HUES48 (cell line): ENCODE results near the gene DUSP28.

Experiments
- H3K27ac ChIP-seq: one replicate; pipeline ENCODE4 v1.7.0; 2013; ENCODE audit warnings: low read depth, low read length, inconsistent platforms
- H3K27me3 ChIP-seq: 2 replicates; pipeline ENCODE4 v1.6.1; 2013; ENCODE audit warnings: mild to moderate bottlenecking, low read length; ENCODE audit not compliant: control insufficient read depth, insufficient read depth
- H3K36me3 ChIP-seq: 2 replicates; pipeline ENCODE4 v1.6.1; 2013; ENCODE audit warnings: low read length; ENCODE audit not compliant: control insufficient read depth, insufficient read depth
- H3K4me1 ChIP-seq: 2 replicates; pipeline ENCODE4 v1.6.1; 2013; ENCODE audit warnings: mild to moderate bottlenecking, low read length; ENCODE audit not compliant: control insufficient read depth, insufficient read depth
- H3K4me3 ChIP-seq: 2 replicates; pipeline ENCODE4 v1.5.1; 2013; ENCODE audit warnings: mild to moderate bottlenecking, low read depth, low read length
- H3K9ac ChIP-seq: 2 replicates; pipeline ENCODE4 v1.6.1; 2013; ENCODE audit warnings: mild to moderate bottlenecking, low read depth, low read length, moderate library complexity
- H3K9me3 ChIP-seq: 2 replicates; pipeline ENCODE4 v1.6.1; 2013; ENCODE audit warnings: low read length; ENCODE audit not compliant: control insufficient read depth, insufficient read depth

The DUSP28 gene

DNA sequence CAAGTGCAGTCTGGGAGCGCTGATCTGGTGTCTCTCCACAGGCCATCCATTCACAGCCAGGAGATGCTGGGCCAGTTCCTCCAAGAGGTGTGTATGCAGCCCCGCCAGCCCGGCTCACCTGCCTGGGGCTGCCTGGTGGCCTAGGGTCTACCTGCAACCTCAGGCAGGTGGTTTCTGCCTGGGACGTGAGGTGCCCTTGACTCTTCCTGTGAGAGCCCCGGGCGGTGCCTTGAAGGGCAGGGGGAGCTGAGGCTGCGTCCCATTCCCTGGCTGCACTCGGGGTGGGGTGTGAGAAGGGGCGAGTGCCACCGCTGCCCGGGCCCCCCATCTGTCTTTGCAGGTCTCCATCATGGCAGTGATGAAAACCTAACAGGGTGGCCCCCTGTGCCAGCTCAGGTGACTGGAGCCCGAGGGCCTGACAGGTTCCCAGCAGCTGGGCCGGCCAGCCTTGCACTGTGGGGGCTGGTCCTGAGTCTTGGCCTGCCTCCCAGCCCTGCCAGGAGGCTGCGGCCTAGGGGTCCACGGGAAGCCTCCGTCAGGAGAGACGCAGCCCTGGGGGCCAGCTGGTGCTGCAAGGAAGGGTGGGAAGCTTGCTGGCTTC is 38.3 kb downstream of the DUSP28 start:
- no peaks in the 10 kb centered on the region for H3K4me1 ChIP-seq
- peaks cover 34% of the 10 kb centered on the region for H3K36me3 ChIP-seq
- no peaks in the 10 kb centered on the region for H3K27me3 ChIP-seq
- H3K9ac ChIP-seq = no peak overlapping the region
- no peaks in the 10 kb centered on the region for H3K9me3 ChIP-seq
- no peak overlapping the region for H3K27ac ChIP-seq
- H3K4me3 ChIP-seq = no peak overlapping the region

- Histone ChIP-seq H3K27ac (no peak overlapping the region), H3K4me1 (no peaks in the 10 kb centered on the region), H3K36me3 (peaks cover 34% of the 10 kb centered on the region), H3K9ac (no peak overlapping the region), H3K9me3 (no peaks in the 10 kb centered on the region), H3K27me3 (no peaks in the 10 kb centered on the region), H3K4me3 (no peak overlapping the region)
Measured at GRCh38 chr2:240599141-240599583, 39.0 kb downstream of the DUSP28 start.

- no peak overlapping the region for H3K9ac ChIP-seq
- H3K36me3 ChIP-seq = peaks cover 34% of the 10 kb centered on the region
- H3K27me3 ChIP-seq = no peaks in the 10 kb centered on the region
- H3K4me3 ChIP-seq = no peak overlapping the region
- H3K27ac ChIP-seq = no peak overlapping the region
- H3K4me1 ChIP-seq = no peaks in the 10 kb centered on the region
- H3K9me3 ChIP-seq = no peaks in the 10 kb centered on the region
Measured at GRCh38 chr2:240600451-240600961, 40.3 kb downstream of the DUSP28 start.

DNA sequence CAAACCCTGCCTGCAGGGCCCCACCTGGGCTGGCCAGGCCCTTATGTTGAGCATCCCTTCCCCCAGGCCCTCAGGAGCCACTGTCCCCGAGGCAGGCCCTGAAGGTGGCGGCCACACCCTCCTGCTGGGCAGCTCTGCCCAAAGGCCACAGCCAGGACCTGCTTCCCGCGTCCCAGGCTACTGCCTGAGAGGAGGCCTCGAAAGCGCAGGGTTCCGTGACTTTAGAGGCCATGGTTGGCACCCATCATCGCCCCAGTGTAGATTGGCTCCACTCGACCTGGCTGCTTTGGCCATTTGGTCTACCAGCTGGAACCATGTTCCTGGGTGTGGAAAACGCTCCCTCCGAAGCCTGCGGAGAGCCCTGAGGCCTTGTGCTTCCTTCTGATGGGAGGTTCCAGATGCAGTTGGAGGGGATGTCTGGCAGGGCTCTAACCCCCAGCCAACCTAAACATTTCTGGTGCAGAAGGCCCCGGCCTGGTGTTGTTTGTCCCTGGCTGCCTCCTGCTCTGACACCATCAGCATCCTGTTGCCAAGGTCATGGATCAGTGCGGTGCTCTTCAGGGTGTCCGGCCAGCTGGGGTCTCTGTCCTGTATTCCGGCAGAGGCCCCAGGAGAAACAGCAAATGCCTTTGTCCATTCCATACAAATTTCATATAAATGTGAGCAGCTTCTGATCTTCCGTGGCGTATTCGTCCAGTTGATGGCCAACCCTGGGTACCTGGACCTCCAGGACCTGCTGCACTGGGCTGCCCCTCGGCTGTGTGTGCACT is 41.1 kb downstream of the DUSP28 start:
- Histone ChIP-seq H3K36me3 (peaks cover 30% of the 10 kb centered on the region), H3K9ac (no peak overlapping the region), H3K4me3 (no peak overlapping the region), H3K27me3 (no peaks in the 10 kb centered on the region), H3K4me1 (no peaks in the 10 kb centered on the region), H3K9me3 (no peaks in the 10 kb centered on the region), H3K27ac (no peak overlapping the region)

DNA sequence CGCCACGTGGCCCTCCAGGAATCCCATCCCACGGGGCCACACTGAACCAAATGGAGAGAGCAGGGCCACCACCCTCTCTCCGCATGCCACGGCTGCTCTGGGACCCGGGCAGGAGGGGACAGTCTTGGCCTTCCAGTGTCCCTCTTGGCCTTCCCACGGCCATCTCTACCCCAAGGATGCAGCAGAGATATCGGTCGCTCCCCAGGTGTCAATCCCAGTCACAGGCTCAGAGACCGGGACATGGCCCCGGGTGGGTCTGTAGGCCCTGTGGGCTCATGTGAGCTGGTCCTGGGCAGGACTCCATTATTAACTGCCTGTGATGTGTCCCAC is 41.6 kb downstream of the DUSP28 start:
- no peak overlapping the region for H3K27ac ChIP-seq
- no peaks in the 10 kb centered on the region for H3K27me3 ChIP-seq
- H3K4me1 ChIP-seq = no peaks in the 10 kb centered on the region
- H3K9ac ChIP-seq = no peak overlapping the region
- H3K9me3 ChIP-seq = no peaks in the 10 kb centered on the region
- H3K36me3 ChIP-seq = peaks cover 26% of the 10 kb centered on the region
- no peak overlapping the region for H3K4me3 ChIP-seq

DNA sequence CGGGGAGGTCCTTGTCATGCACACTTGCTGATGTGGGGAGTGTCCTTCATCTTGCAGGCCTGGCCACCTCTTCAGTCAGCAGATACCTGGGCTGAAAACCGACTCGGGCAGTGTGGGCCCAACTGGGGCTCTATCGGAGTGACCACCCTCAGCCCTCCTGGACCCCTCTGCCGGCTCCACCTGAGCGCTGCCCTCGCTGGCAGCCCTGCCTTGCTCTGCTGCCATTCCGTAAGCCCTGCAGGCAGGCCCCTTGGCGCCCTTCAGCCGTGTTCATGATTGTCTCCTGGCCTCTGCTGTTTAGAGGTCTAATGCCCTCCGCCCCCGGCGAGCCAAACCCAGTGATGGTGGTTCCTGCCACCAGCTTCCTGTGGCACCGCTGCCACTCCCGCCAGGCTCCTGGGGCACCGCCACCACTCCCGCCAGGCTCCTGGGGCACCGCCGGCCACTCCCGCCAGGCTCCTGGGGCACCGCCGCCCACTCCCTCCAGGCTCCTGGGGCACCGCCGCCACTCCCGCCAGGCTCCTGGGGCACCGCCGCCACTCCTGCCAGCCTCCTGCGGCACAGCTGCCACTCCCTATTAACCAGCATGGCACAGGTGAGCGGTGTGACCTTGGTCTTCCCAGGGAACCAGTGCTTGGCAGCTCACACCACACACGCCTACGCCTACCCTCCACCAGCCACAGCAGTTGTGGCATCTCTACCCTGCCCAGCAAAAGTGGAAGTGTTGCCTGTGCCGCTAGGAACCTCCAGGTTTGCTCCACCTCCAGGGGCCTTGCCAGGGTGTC is 42.3 kb downstream of the DUSP28 start:
- no peak overlapping the region for H3K4me3 ChIP-seq
- H3K36me3 ChIP-seq = peaks cover 26% of the 10 kb centered on the region
- no peaks in the 10 kb centered on the region for H3K27me3 ChIP-seq
- no peak overlapping the region for H3K9ac ChIP-seq
- no peaks in the 10 kb centered on the region for H3K4me1 ChIP-seq
- H3K27ac ChIP-seq = no peak overlapping the region
- no peaks in the 10 kb centered on the region for H3K9me3 ChIP-seq

DNA sequence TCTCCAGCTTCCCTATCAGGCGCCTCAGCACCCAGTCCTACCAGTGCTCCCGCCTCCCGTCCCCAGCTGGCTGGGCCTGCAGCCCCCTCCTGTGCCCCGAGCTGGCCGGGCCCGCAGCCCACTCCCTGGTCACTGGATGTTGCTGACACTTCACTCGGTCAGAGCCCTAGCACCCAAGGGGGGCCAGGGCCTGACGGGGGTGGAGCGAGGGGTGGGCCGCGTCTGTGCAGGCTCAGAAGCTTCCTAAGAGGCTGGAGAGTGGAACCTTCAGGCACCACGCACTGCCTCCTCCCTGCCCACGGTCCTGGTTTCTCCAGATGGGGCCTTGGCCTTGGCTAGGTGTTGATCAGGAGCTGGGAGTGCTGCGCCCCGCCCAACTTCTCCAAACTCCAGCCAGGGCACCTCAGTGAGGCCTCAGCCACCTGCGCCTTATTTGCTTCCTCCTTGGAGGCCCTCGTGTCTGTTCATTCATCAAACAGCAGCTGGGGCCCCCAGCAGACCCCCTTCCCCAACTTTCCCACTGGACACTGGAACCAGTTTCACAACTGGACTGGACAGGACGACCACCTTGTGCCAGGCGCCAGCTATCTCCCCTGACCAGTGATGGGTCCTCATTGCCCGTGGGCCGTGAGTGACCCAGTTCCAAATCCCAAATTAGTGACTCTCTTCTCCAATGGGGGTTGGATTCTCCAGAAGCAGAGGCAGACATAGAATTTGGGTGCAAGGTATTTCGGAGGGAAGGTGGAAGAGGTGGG is 43.1 kb downstream of the DUSP28 start:
- Histone ChIP-seq H3K27ac (no peak overlapping the region), H3K9me3 (no peaks in the 10 kb centered on the region), H3K4me3 (no peak overlapping the region), H3K27me3 (no peaks in the 10 kb centered on the region), H3K4me1 (no peaks in the 10 kb centered on the region), H3K36me3 (peaks cover 19% of the 10 kb centered on the region; the same call in 1 of the 2 replicates), H3K9ac (no peak overlapping the region)

- Histone ChIP-seq H3K9me3 (no peaks in the 10 kb centered on the region), H3K27me3 (no peaks in the 10 kb centered on the region), H3K36me3 (peaks cover 14% of the 10 kb centered on the region; the same call in 1 of the 2 replicates), H3K4me1 (no peaks in the 10 kb centered on the region), H3K9ac (no peak overlapping the region), H3K4me3 (no peak overlapping the region), H3K27ac (no peak overlapping the region)
Measured at GRCh38 chr2:240603846-240604245, 43.7 kb downstream of the DUSP28 start.

GRCh38 chr2:240604291-240604938 is 44.3 kb downstream of the DUSP28 start:
- Histone ChIP-seq H3K4me3 (no peak overlapping the region), H3K4me1 (no peaks in the 10 kb centered on the region), H3K36me3 (peaks cover 9% of the 10 kb centered on the region; the same call in 1 of the 2 replicates), H3K9ac (no peak overlapping the region), H3K9me3 (no peaks in the 10 kb centered on the region), H3K27me3 (no peaks in the 10 kb centered on the region), H3K27ac (no peak overlapping the region)
